ENCODE results near the gene NCOA7. TPM values are rescaled to one million over a fixed set of nuclear protein-coding genes. Genes with fewer than 3 reads are reported as not detected.

Gene NCOA7
- total RNA-seq, 1 experiment from 2014 or later, result 14.4 TPM

DNA sequence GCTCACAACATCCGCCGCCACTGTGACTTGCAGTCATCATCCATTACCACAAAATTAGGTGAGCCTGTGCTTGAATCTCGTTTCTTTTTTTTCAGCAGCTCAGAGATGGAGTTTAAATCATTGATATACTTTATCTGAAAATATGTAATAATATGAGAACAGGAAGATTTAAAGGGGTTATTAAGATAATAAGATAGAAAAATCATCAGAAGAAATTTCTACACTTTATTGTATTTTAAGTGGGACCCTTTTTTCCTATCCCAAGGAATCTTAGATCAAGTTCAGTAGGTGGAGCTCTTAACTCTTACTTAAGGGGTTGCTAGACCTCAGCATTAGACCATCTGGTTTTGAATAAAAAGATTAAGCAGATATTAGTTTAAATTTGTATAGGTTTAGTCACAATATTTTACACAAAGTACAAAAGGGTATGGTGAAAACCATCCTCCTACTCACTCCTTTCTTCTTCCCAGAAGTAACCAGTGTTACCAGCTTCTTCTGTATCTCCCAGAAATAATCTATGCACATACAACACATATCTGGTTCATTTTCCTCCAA is 9.4 kb upstream of the NCOA7 start:
- H3K27me3 Mint-ChIP-seq (ENCODE audit: low read depth), result no peaks in the 10 kb centered on the region; the same call in 1 of the 2 replicates
- ChIA-PET POLR2A (interaction anchor here (0.5 to 2.0 kb wide), 7 partner anchors 9 to 418 kb away, joined by 3 to 27 read pairs (median 4); partner anchors contain the start of genes NCOA7 and TRMT11), CTCF (interaction anchor here (0.8 to 2.2 kb wide), 9 partner anchors 10 to 199 kb away, joined by 3 to 28 read pairs (median 5); partner anchors contain the start of genes HINT3 and NCOA7)
- peaks cover 4% of the 10 kb centered on the region; the same call in 1 of the 2 replicates for H3K36me3 Mint-ChIP-seq
- H3K4me1 Mint-ChIP-seq, result no peaks in the 10 kb centered on the region; the same call in 1 of the 2 replicates
- peak; percentile 19 for ATAC-seq
- no peak for DNase-seq (ENCODE audit: low spot score)
- TF ChIP-seq RORB (CRISPR knock-in tag; IDR thresholded peaks at IDR 0.05) (no peak), ZBTB21 (CRISPR knock-in tag; IDR thresholded peaks at IDR 0.05; ENCODE audit: borderline replicate concordance) (no peak), ATF1 (CRISPR knock-in tag; IDR thresholded peaks at IDR 0.05) (no peak), ZNF219 (CRISPR knock-in tag; IDR thresholded peaks at IDR 0.05; ENCODE audit: borderline replicate concordance) (no peak), ZNF416 (CRISPR knock-in tag; IDR thresholded peaks at IDR 0.05) (no peak), MYBL2 (CRISPR knock-in tag; IDR thresholded peaks at IDR 0.05) (no peak), ZNF138 (CRISPR knock-in tag; conservative IDR thresholded peaks at IDR 0.05) (no peak)
- TF ChIP-seq, protein P1, sequence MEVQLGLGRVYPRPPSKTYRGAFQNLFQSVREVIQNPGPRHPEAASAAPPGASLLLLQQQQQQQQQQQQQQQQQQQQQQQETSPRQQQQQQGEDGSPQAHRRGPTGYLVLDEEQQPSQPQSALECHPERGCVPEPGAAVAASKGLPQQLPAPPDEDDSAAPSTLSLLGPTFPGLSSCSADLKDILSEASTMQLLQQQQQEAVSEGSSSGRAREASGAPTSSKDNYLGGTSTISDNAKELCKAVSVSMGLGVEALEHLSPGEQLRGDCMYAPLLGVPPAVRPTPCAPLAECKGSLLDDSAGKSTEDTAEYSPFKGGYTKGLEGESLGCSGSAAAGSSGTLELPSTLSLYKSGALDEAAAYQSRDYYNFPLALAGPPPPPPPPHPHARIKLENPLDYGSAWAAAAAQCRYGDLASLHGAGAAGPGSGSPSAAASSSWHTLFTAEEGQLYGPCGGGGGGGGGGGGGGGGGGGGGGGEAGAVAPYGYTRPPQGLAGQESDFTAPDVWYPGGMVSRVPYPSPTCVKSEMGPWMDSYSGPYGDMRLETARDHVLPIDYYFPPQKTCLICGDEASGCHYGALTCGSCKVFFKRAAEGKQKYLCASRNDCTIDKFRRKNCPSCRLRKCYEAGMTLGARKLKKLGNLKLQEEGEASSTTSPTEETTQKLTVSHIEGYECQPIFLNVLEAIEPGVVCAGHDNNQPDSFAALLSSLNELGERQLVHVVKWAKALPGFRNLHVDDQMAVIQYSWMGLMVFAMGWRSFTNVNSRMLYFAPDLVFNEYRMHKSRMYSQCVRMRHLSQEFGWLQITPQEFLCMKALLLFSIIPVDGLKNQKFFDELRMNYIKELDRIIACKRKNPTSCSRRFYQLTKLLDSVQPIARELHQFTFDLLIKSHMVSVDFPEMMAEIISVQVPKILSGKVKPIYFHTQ (CRISPR knock-in tag; IDR thresholded peaks at IDR 0.05), result no peak
- no peak overlapping the region for H3K27ac Mint-ChIP-seq
- no peak overlapping the region for H3K4me3 Mint-ChIP-seq
- H3K9me3 Mint-ChIP-seq, result peaks cover 20% of the 10 kb centered on the region

DNA sequence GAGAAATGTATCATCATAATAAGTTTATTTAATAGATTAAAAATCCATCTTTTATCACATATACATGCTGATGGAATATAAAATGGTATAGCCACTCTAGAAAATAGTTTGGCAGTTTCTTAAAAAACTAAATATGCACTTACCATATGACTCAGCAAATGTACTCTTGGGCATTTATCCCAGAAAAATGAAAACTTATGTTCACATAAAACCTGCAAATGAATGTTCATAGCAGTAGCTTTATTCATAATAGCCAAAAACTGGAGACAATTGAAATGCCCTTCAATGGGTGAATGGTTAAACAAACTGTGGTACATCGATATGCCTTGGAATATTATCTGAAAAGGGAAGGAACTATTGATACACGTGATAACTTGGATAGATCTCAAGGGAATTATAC is 6.4 kb upstream of the NCOA7 start:
- ChIA-PET POLR2A (no interaction called here), CTCF (no interaction called here)
- Mint-ChIP-seq H3K9me3 (peaks cover 11% of the 10 kb centered on the region), H3K4me1 (peaks cover 15% of the 10 kb centered on the region), H3K4me3 (no peak overlapping the region), H3K27me3 (ENCODE audit: low read depth) (no peaks in the 10 kb centered on the region), H3K27ac (no peak overlapping the region), H3K36me3 (peaks cover 4% of the 10 kb centered on the region; the same call in 1 of the 2 replicates)
- no peak for ATAC-seq
- no peak for DNase-seq (ENCODE audit: low spot score)
- TF ChIP-seq ZNF263 (CRISPR knock-in tag; IDR thresholded peaks at IDR 0.05; ENCODE audit: low read depth), result no peak
- TF ChIP-seq, protein P2, sequence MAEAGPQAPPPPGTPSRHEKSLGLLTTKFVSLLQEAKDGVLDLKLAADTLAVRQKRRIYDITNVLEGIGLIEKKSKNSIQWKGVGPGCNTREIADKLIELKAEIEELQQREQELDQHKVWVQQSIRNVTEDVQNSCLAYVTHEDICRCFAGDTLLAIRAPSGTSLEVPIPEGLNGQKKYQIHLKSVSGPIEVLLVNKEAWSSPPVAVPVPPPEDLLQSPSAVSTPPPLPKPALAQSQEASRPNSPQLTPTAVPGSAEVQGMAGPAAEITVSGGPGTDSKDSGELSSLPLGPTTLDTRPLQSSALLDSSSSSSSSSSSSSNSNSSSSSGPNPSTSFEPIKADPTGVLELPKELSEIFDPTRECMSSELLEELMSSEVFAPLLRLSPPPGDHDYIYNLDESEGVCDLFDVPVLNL (CRISPR knock-in tag; IDR thresholded peaks at IDR 0.05; ENCODE audit: borderline replicate concordance, low read depth), result no peak
- TF ChIP-seq, protein P3, sequence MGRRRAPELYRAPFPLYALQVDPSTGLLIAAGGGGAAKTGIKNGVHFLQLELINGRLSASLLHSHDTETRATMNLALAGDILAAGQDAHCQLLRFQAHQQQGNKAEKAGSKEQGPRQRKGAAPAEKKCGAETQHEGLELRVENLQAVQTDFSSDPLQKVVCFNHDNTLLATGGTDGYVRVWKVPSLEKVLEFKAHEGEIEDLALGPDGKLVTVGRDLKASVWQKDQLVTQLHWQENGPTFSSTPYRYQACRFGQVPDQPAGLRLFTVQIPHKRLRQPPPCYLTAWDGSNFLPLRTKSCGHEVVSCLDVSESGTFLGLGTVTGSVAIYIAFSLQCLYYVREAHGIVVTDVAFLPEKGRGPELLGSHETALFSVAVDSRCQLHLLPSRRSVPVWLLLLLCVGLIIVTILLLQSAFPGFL (CRISPR knock-in tag; IDR thresholded peaks at IDR 0.05; ENCODE audit: borderline replicate concordance), result no peak
- TF ChIP-seq TCF7 (CRISPR knock-in tag; IDR thresholded peaks at IDR 0.05; ENCODE audit: low read depth), result no peak
- no peak for TF ChIP-seq PRRX2 (CRISPR knock-in tag; IDR thresholded peaks at IDR 0.05)
- TF ChIP-seq, protein P4, sequence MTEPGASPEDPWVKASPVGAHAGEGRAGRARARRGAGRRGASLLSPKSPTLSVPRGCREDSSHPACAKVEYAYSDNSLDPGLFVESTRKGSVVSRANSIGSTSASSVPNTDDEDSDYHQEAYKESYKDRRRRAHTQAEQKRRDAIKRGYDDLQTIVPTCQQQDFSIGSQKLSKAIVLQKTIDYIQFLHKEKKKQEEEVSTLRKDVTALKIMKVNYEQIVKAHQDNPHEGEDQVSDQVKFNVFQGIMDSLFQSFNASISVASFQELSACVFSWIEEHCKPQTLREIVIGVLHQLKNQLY (CRISPR knock-in tag; IDR thresholded peaks at IDR 0.05), result no peak
- no peak for TF ChIP-seq ZNF396 (CRISPR knock-in tag; IDR thresholded peaks at IDR 0.05; ENCODE audit: borderline replicate concordance)
- TF ChIP-seq, protein P5, sequence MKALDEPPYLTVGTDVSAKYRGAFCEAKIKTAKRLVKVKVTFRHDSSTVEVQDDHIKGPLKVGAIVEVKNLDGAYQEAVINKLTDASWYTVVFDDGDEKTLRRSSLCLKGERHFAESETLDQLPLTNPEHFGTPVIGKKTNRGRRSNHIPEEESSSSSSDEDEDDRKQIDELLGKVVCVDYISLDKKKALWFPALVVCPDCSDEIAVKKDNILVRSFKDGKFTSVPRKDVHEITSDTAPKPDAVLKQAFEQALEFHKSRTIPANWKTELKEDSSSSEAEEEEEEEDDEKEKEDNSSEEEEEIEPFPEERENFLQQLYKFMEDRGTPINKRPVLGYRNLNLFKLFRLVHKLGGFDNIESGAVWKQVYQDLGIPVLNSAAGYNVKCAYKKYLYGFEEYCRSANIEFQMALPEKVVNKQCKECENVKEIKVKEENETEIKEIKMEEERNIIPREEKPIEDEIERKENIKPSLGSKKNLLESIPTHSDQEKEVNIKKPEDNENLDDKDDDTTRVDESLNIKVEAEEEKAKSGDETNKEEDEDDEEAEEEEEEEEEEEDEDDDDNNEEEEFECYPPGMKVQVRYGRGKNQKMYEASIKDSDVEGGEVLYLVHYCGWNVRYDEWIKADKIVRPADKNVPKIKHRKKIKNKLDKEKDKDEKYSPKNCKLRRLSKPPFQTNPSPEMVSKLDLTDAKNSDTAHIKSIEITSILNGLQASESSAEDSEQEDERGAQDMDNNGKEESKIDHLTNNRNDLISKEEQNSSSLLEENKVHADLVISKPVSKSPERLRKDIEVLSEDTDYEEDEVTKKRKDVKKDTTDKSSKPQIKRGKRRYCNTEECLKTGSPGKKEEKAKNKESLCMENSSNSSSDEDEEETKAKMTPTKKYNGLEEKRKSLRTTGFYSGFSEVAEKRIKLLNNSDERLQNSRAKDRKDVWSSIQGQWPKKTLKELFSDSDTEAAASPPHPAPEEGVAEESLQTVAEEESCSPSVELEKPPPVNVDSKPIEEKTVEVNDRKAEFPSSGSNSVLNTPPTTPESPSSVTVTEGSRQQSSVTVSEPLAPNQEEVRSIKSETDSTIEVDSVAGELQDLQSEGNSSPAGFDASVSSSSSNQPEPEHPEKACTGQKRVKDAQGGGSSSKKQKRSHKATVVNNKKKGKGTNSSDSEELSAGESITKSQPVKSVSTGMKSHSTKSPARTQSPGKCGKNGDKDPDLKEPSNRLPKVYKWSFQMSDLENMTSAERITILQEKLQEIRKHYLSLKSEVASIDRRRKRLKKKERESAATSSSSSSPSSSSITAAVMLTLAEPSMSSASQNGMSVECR (CRISPR knock-in tag; IDR thresholded peaks at IDR 0.05; ENCODE audit: borderline replicate concordance), result no peak
- no peak for TF ChIP-seq TEAD1 (CRISPR knock-in tag; IDR thresholded peaks at IDR 0.05)
- TF ChIP-seq ATF1 (CRISPR knock-in tag; IDR thresholded peaks at IDR 0.05), result no peak
- no peak for TF ChIP-seq IRF2 (CRISPR knock-in tag; IDR thresholded peaks at IDR 0.05; ENCODE audit: borderline replicate concordance, low read depth)
- TF ChIP-seq, protein P6, sequence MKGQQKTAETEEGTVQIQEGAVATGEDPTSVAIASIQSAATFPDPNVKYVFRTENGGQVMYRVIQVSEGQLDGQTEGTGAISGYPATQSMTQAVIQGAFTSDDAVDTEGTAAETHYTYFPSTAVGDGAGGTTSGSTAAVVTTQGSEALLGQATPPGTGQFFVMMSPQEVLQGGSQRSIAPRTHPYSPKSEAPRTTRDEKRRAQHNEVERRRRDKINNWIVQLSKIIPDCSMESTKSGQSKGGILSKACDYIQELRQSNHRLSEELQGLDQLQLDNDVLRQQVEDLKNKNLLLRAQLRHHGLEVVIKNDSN (CRISPR knock-in tag; IDR thresholded peaks at IDR 0.05), result no peak
- no peak for TF ChIP-seq TEAD4 (CRISPR knock-in tag; IDR thresholded peaks at IDR 0.05)
- no peak for TF ChIP-seq JAZF1 (CRISPR knock-in tag; IDR thresholded peaks at IDR 0.05)
- no peak for TF ChIP-seq CREM (CRISPR knock-in tag; IDR thresholded peaks at IDR 0.05)
- TF ChIP-seq, protein P7, sequence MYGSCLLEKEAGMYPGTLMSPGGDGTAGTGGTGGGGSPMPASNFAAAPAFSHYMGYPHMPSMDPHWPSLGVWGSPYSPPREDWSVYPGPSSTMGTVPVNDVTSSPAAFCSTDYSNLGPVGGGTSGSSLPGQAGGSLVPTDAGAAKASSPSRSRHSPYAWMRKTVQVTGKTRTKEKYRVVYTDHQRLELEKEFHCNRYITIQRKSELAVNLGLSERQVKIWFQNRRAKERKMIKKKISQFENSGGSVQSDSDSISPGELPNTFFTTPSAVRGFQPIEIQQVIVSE (CRISPR knock-in tag; IDR thresholded peaks at IDR 0.05; ENCODE audit: borderline replicate concordance), result no peak
- TF ChIP-seq ZNF423 (CRISPR knock-in tag; IDR thresholded peaks at IDR 0.05), result no peak
